Parathyroid adenoma (tissue), 2 donors: Measurements from ENCODE around the gene USP4.

Source experiments
- H2AFZ ChIP-seq: fragments of 300-600 bp; sonication (generic); one replicate; pipeline ENCODE4 v1.7.0; 2017; ENCODE audit warnings: antibody characterized with exemption, mild to moderate bottlenecking
- H3K27ac ChIP-seq: fragments of 300-600 bp; sonication (generic); one replicate; pipeline ENCODE4 v1.7.0; 2017
- H3K27me3 ChIP-seq: fragments of 300-600 bp; sonication (generic); one replicate; pipeline ENCODE4 v1.7.0; 2017; ENCODE audit warnings: low read length; ENCODE audit not compliant: control insufficient read depth, insufficient read depth
- H3K36me3 ChIP-seq: fragments of 300-600 bp; sonication (generic); one replicate; pipeline ENCODE4 v1.7.0; 2017; ENCODE audit warnings: low read length; ENCODE audit not compliant: control insufficient read depth, insufficient read depth
- H3K4me1 ChIP-seq: fragments of 300-600 bp; sonication (generic); one replicate; pipeline ENCODE4 v1.7.0; 2017; ENCODE audit warnings: control low read depth
- H3K4me2 ChIP-seq: fragments of 300-600 bp; sonication (generic); one replicate; pipeline ENCODE4 v1.7.0; 2017; ENCODE audit warnings: low read length
- H3K4me3 ChIP-seq: fragments of 300-600 bp; sonication (generic); one replicate; pipeline ENCODE4 v1.7.0; 2017; ENCODE audit warnings: low read depth, low read length
- H3K79me2 ChIP-seq: fragments of 300-600 bp; sonication (generic); one replicate; pipeline ENCODE4 v1.7.0; 2017; ENCODE audit warnings: control low read depth
- H3K9ac ChIP-seq: fragments of 300-600 bp; sonication (generic); one replicate; pipeline ENCODE4 v1.7.0; 2017; ENCODE audit warnings: mild to moderate bottlenecking
- H3K9me3 ChIP-seq: fragments of 300-600 bp; sonication (generic); one replicate; pipeline ENCODE4 v1.7.0; 2017; ENCODE audit warnings: low read length; ENCODE audit not compliant: control insufficient read depth
- TF ChIP-seq, protein P1 (sequence below): fragments of 300-600 bp; sonication (generic); IDR thresholded peaks from one replicate; pipeline ENCODE4 v1.7.0; 2017; ENCODE audit warnings: antibody characterized with exemption, mild to moderate bottlenecking
- donor health status: primary hyperparathyroidism.

Gene USP4

GRCh38 chr3:49327485-49327884 lies 12.4 kb downstream of the USP4 start:
- Histone ChIP-seq H3K9ac (no peak overlapping the region), H3K27me3 (no peaks in the 10 kb centered on the region), H2AFZ (no peak overlapping the region), H3K79me2 (peaks cover 24% of the 10 kb centered on the region), H3K4me3 (no peak overlapping the region), H3K36me3 (no peaks in the 10 kb centered on the region), H3K27ac (no peak overlapping the region), H3K9me3 (no peaks in the 10 kb centered on the region), H3K4me2 (no peak overlapping the region), H3K4me1 (no peaks in the 10 kb centered on the region)
- TF ChIP-seq, protein P1, sequence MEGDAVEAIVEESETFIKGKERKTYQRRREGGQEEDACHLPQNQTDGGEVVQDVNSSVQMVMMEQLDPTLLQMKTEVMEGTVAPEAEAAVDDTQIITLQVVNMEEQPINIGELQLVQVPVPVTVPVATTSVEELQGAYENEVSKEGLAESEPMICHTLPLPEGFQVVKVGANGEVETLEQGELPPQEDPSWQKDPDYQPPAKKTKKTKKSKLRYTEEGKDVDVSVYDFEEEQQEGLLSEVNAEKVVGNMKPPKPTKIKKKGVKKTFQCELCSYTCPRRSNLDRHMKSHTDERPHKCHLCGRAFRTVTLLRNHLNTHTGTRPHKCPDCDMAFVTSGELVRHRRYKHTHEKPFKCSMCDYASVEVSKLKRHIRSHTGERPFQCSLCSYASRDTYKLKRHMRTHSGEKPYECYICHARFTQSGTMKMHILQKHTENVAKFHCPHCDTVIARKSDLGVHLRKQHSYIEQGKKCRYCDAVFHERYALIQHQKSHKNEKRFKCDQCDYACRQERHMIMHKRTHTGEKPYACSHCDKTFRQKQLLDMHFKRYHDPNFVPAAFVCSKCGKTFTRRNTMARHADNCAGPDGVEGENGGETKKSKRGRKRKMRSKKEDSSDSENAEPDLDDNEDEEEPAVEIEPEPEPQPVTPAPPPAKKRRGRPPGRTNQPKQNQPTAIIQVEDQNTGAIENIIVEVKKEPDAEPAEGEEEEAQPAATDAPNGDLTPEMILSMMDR, result peak; percentile 39

- no peaks in the 10 kb centered on the region for H3K4me1 ChIP-seq
- no peaks in the 10 kb centered on the region for H3K36me3 ChIP-seq
These were observed 15.1 kb downstream of the USP4 start for GRCh38 chr3:49324768-49325167.

GRCh38 chr3:49316696-49317457 lies 23.0 kb downstream of the USP4 start:
- Histone ChIP-seq H3K9ac (no peak overlapping the region), H3K36me3 (no peaks in the 10 kb centered on the region), H3K27ac (no peak overlapping the region), H3K4me1 (no peaks in the 10 kb centered on the region), H3K4me3 (no peak overlapping the region), H3K27me3 (no peaks in the 10 kb centered on the region), H3K4me2 (no peak overlapping the region), H2AFZ (no peak overlapping the region), H3K79me2 (peaks cover 6% of the 10 kb centered on the region), H3K9me3 (no peaks in the 10 kb centered on the region)
- TF ChIP-seq, protein P1, result no peak

More at GRCh38 chr3:49324768-49325167, 15.1 kb downstream of the USP4 start:
- Histone ChIP-seq H3K9ac (no peak overlapping the region), H3K9me3 (no peaks in the 10 kb centered on the region), H3K79me2 (peaks cover 18% of the 10 kb centered on the region), H3K27me3 (no peaks in the 10 kb centered on the region), H3K4me3 (no peak overlapping the region), H3K4me2 (no peak overlapping the region), H2AFZ (no peak overlapping the region), H3K27ac (no peak overlapping the region)
- TF ChIP-seq, protein P1, result no peak

GRCh38 chr3:49313896-49314688 lies 25.8 kb downstream of the USP4 start:
- H3K9ac ChIP-seq, result no peak overlapping the region
- H3K27me3 ChIP-seq, result no peaks in the 10 kb centered on the region
- H3K27ac ChIP-seq, result no peak overlapping the region
- H2AFZ ChIP-seq, result no peak overlapping the region
- no peaks in the 10 kb centered on the region for H3K36me3 ChIP-seq
- H3K4me2 ChIP-seq, result no peak overlapping the region
- TF ChIP-seq, protein P1, result no peak
- H3K4me1 ChIP-seq, result no peaks in the 10 kb centered on the region
- H3K4me3 ChIP-seq, result no peak overlapping the region
- H3K9me3 ChIP-seq, result no peaks in the 10 kb centered on the region
- H3K79me2 ChIP-seq, result peaks cover 14% of the 10 kb centered on the region
